Fibroblast of skin of scalp (primary cell): ENCODE measurements around the gene CNP.

Source experiments
- DNase-seq: peaks from one replicate; pipeline ENCODE4 v3.0.0-alpha.2; 2013

CNP gene

GRCh38 chr17:41973408-41973811 lies 6.8 kb downstream of the CNP start:
- DNase-seq = no peak

DNA sequence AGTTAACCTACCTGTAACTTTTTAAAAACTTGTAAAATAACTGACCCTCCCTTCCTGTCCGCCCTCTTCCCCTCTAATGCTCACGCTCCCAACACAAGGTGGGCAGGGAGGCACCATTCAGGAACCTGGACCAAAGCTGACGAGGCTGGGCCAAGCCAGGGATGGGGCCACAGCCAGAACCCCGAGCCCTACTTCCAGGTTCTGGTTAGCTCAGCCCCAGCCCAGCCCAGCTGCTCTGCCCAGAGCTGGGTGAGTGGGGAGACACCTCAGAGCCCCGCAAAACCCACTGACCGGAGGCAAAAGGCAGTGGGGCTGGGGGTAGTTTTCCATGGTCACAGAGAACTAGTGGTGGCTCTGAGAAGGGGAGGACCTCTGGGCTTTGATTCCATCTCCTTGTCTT lies 7.4 kb downstream of the CNP start:
- no peak for DNase-seq

GRCh38 chr17:41974658-41975057 lies 8.1 kb downstream of the CNP start:
- no peak for DNase-seq

GRCh38 chr17:41975099-41976083 lies 8.8 kb downstream of the CNP start:
- no peak for DNase-seq

- DNase-seq = no peak
These were observed 9.7 kb downstream of the CNP start for GRCh38 chr17:41976142-41976768.

DNA sequence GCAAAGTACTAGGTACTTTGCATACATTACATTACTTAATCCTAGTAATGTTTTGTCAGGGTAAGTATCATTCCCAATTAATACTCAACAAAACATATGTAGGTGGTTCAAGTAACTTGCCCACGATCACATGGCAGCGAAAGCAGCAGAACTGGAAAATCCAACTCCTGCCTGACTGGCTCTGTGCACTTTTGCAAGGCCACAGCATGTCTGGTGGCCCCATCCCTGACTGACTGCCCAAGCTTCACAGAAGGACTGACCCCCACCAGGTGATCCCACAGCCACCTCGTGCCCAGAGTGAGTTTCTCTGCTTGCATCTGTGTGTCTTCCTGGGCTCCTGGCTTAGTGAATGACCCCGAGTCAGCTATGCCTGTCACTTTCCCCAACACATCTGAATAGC lies 11.4 kb downstream of the CNP start:
- no peak for DNase-seq

GRCh38 chr17:41982026-41982760 lies 15.6 kb downstream of the CNP start:
- DNase-seq = no peak

- DNase-seq = no peak
These were observed 17.9 kb downstream of the CNP start for GRCh38 chr17:41984454-41984853.

DNA sequence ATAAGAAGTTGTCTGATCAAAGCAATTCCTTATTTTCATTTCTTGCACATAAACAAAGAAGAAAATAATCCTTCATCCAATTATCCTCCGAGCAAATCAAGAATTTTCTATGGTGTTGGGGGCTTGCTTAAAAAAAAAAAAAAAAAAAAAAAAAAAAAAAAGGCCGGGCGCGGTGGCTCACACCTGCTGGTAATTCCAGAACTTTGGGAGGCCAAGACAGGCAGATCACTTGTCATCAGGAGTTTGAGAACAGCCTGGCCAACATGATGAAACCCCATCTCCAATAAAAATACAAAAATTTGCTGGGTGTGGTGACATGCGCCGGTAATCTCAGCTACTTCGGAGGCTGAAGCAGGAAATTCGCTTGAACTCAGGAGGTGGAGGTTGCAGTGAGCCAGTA lies 19.3 kb downstream of the CNP start:
- DNase-seq = no peak

DNA sequence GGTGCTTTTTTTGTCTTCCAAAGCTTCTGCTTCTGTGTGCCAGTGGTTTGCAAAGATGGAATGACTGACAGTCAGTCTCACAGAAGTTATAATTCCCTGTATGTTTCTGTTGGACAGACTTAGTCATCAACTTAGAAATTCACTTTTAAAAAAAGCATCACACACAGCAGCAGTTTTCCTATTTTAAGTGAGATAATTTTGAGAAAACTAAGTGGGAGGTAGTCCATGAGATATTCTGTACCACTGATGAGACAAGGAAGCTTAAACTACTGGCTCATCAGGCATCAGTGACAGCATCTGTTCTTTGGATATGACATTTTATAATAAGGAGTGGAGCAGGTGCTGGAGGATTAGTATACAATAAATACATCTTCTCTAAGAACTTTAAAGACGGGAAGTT lies 20.0 kb downstream of the CNP start:
- DNase-seq = no peak

GRCh38 chr17:41987642-41988041 lies 21.0 kb downstream of the CNP start:
- no peak for DNase-seq

DNA sequence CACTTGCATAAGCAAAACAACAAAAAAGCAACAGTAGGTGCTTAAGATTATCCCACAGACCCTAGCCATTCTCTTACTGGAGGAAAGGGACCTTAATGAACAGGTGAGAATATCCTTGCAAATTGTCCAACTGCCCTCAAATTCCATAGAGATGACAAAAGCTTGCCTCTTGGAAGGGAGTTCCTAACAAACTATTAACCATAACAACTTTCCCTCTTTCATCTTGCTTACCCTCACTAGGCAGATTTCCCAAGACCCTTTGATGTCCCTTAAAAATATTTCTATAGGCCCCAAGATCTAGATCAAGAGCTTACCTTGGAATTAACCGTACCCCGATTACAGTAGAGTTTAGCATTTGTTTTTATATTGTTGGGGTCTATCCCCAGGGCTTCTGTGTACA lies 21.8 kb downstream of the CNP start:
- DNase-seq = no peak

DNA sequence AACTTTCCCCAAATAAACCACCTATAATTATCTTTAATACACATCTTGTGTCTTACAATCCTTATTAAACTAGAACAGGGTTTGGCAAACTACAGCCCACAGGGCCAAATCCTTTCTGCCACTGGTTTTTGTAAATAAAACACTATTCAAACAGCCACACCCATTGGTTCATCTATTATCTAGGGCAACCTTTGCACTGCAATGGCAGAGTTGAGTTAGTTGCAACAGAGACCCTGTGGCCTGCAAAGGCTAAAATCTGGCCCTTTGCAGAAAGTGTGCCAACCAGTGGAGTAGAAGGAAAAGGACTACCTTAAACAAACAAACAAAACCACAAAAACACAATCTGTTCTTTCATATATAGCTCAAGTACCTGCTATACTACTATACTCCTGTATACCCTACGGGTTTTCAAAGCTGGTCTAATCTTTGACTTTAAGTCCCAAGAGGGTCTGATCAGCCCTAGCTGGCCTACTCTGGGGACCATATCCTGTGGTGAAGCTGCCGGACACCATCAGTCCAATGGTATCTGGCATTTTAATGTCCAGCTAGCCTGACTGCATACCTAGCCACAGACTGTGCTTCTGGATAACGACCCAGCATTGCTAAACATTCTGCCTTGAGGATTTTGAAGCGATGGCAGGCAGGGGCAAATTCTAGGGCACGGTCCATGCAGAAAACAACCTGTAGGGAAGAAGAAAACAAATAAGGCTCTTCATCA lies 23.3 kb downstream of the CNP start:
- DNase-seq = no peak

DNA sequence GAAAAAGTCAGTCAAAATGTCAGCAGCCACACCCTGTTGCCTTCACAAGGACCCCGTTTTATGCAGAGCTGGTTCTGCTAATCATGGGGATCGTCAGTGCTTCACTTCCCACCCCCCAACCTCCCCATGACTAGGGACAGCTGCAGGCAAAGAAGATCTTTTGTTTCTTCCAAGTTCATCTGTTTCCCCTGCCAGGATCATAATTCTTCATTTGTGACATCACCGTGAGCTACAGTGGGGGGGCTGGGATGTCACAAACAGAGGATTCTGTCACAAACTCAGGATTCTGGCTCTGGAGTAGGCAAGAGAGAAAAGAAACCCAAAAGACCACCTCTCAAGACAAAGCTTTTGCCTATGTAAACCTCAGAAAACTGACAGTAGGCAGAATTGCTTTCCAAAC lies 26.0 kb downstream of the CNP start:
- peak; percentile 17 for DNase-seq

GRCh38 chr17:41996855-41997164 lies 30.2 kb downstream of the CNP start:
- no peak for DNase-seq

- no peak for DNase-seq
These were observed 31.9 kb downstream of the CNP start for GRCh38 chr17:41998497-41998896.

DNA sequence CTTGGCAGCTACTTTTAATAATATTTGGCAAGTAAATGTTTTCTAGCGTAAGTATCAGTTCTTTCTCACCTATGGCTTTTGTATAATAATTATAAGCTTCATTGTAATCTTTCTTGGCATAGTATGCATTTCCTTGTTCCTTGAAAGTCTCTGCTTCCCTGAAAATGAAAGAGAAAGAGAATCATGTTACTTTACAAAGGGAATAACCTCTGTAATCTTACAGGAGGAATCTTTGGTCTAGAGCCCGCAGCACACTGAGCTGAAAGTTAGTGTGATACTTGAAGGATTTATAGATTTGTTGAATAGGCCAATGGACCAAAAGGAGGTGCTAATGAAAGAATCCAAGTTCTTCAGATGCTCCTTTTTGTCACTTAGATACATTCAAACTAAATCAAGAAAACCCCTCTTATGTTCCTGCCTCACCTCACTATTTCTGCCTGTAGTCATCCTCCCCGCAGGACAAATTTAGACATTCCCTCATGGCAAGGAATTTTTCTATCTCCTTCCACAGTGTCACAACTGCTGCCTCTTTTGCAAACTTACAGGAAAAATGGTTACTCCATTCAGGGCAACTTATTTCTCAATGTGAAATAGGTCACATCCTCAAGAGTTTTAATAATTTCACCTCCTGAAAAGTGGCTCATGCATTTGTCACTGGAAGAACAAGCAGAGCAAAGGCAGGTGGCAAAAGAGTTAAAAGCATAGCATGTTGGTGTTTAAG lies 34.0 kb downstream of the CNP start:
- no peak for DNase-seq

DNA sequence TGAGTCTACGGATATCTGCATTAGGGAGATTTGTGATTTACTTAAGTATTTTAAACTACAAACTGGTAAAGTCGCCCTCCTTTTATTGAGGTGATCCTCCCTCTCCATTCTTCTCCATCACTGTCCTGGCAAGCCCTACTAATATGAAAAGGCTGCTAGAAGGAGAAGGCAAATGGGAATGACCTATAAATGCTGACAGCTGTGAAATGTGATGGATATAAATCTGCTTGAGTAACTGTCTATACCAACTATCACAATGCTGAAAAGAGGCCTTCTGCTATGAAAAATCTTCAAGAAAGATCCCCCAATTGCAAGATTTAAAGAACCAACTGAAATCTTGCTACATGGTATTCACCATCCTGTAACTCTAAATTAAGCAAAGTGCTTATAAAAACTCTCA lies 35.1 kb downstream of the CNP start:
- no peak for DNase-seq

DNA sequence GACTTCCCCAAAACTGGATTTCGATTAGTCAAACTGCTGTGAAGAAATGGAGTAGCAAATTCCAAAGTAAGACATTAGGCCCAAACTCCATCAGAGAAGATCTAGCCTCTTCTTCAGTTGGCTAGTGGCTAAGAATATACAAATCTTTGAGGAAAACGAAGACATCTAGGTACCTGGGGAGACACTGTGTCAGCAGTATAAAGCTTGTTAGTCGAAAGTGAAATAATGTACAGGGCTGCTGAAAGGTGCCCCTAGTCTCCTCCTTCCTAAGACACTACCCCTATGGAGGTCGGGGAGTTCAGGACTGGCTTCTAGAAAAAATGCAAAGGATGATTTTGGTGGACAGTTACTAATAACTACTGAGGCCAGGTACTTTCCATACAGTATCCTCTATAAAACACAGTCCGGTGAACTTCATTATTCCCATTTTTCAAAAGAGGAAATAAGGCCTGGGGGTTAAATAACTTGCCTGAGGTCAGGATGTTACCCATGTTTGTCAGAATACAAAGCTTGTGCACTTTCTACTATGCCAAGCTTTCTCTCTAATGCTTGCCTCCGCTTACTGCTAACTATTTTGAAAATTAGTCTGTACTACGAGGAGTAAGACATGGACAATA lies 35.7 kb downstream of the CNP start:
- no peak for DNase-seq

DNA sequence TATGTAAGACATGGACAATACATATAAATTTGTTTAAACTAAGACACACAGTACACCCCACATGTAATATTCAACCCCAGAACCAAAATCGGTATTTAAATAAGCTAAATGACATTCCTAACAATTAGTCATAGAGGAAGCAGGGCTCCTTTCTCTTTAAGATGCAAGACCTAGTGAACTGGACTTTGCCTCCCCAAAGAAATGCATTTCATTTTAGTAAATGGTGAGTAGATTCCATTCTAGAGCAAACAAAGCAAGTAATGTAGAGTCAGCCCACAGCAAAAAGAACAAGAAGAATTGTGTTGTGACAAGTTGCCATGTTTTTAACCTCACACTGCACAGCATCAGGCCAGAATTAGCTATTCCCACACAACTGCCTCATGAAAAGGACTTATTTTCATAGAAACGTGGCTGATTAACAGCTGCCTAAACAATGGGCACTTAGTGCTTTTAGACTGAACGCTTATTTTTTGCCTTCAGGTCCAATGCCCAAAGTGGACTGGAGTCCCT lies 36.3 kb downstream of the CNP start:
- peak; percentile 33 for DNase-seq

DNA sequence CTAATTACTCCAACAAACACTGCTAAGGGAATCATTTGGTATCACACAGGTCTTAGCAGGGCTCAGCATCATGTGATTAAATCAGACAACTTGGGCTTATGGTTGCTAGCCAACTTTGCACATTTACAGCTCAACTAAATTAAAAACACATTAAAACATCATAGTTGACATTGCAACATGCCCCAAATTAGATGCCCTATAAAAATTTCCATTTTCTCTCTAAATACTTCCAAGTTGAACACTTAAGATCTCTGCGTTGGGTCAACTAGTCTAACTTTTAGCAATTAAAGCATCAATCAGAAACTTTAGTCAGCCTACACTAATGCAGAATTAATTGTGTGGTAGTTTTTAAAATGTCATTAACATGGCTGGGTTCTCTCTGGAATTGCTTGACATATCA lies 38.6 kb downstream of the CNP start:
- peak; percentile 22 for DNase-seq

DNA sequence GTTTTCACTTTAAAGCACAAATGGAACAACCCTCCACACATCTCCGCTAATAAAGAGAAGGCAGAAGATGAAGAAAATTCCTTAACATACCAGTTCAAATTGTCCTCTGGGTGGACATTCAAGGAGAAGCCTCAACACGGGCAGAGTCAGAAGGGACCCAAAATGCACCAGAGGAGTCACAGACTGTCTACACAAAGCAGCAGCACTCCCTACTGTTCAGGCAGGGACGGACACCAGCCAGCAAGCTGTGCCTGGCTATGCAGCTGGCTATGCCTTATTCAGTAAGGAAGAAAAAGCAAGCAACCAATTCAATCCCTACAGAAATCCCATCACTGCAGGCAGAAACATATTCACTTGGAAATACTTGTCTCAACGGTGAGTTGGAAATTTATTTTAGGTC lies 42.6 kb downstream of the CNP start:
- DNase-seq = no peak
